GM23338 (cell line): ENCODE measurements around the gene ZBTB42. TPM values are rescaled to one million over a fixed set of nuclear protein-coding genes. Genes with fewer than 3 reads are reported as not detected.

Experiments
- ATAC-seq: fragments of 200-7000 bp; cut with Tn5 transposase; 3 replicates; pipeline ENCODE4 v1.9.1; 2020
- DNase-seq: peaks from one replicate; pipeline ENCODE4 v3.0.0-alpha.2; 2015; ENCODE audit warnings: low spot score
- H2AFZ ChIP-seq: fragments of 200-600 bp; sonication (generic); 2 replicates; pipeline ENCODE4 v1.8.0; 2016; ENCODE audit warnings: antibody characterized with exemption, mild to moderate bottlenecking, moderate library complexity
- H3F3A ChIP-seq: fragments of 200-600 bp; sonication (generic); replicated peaks from 2 replicates; pipeline ENCODE4 v1.8.0; 2017; ENCODE audit warnings: antibody characterized with exemption, mixed run types, low read depth
- H3K27ac ChIP-seq: fragments of 200-600 bp; sonication (generic); 2 replicates; pipeline ENCODE4 v1.6.1; 2016; ENCODE audit warnings: low read depth
- H3K27me3 ChIP-seq: fragments of 200-600 bp; sonication (generic); 2 replicates; pipeline ENCODE4 v1.8.0; 2016; ENCODE audit warnings: mild to moderate bottlenecking, mixed run types, moderate library complexity; ENCODE audit not compliant: insufficient read depth
- H3K36me3 ChIP-seq: fragments of 200-600 bp; sonication (generic); 2 replicates; pipeline ENCODE4 v1.8.0; 2016; ENCODE audit warnings: mild to moderate bottlenecking; ENCODE audit not compliant: insufficient read depth
- H3K4me1 ChIP-seq: fragments of 200-600 bp; sonication (generic); 2 replicates; pipeline ENCODE4 v1.8.0; 2016; ENCODE audit warnings: mild to moderate bottlenecking, moderate library complexity; ENCODE audit not compliant: insufficient read depth
- H3K4me2 ChIP-seq: fragments of 200-600 bp; sonication (generic); 2 replicates; pipeline ENCODE4 v1.7.1; 2017; ENCODE audit warnings: mixed run types
- H3K4me3 ChIP-seq: fragments of 200-600 bp; sonication (generic); 2 replicates; pipeline ENCODE4 v1.6.1; 2016; ENCODE audit warnings: mixed run types
- H3K79me2 ChIP-seq: fragments of 200-600 bp; sonication (generic); replicated peaks from 2 replicates; pipeline ENCODE4 v1.8.0; 2017; ENCODE audit warnings: mild to moderate bottlenecking; ENCODE audit not compliant: insufficient read depth
- H3K9me2 ChIP-seq: fragments of 200-600 bp; sonication (generic); 2 replicates; pipeline ENCODE4 v1.8.0; 2017; ENCODE audit not compliant: insufficient read depth
- H4K20me1 ChIP-seq: fragments of 200-600 bp; sonication (generic); replicated peaks from 2 replicates; pipeline ENCODE4 v1.8.0; 2017; ENCODE audit warnings: mild to moderate bottlenecking; ENCODE audit not compliant: insufficient read depth
- H3K27ac Mint-ChIP-seq: 2 replicates; pipeline ENCODE4 v1.8.0; 2020; ENCODE audit warnings: inconsistent platforms, mild to moderate bottlenecking, moderate library complexity, mixed read lengths
- H3K27me3 Mint-ChIP-seq: 3 replicates; pipeline ENCODE4 v1.8.0; 2022; ENCODE audit warnings: low read depth, mild to moderate bottlenecking, moderate library complexity, mixed read lengths, inconsistent platforms; ENCODE audit not compliant: insufficient read depth, poor library complexity
- H3K36me3 Mint-ChIP-seq: 3 replicates; pipeline ENCODE4 v1.8.0; 2021; ENCODE audit warnings: low read depth, mild to moderate bottlenecking, inconsistent platforms, moderate library complexity, mixed read lengths
- H3K4me1 Mint-ChIP-seq: 3 replicates; pipeline ENCODE4 v1.8.0; 2020; ENCODE audit warnings: mild to moderate bottlenecking, inconsistent platforms, mixed read lengths
- H3K4me3 Mint-ChIP-seq: 3 replicates; pipeline ENCODE4 v1.8.0; 2021; ENCODE audit warnings: moderate library complexity, mild to moderate bottlenecking, inconsistent platforms, mixed read lengths
- H3K9me3 Mint-ChIP-seq: 3 replicates; pipeline ENCODE4 v1.8.0; 2020; ENCODE audit warnings: moderate library complexity, mild to moderate bottlenecking, inconsistent platforms, mixed read lengths
- CTCF ChIP-seq, 2 experiments: fragments of 200-600 bp in 1 of 2; sonication (generic) in 1 of 2; conservative IDR thresholded peaks; 2 replicates each; pipeline versions ENCODE4 v1.5.1 to v1.6.1; 2016 to 2017; ENCODE audit warnings: antibody characterized with exemption in 2 of 2, low read depth in 2 of 2, mild to moderate bottlenecking in 2 of 2, moderate library complexity in 1 of 2
- ETS1 ChIP-seq: IDR thresholded peaks from 2 replicates; pipeline ENCODE4 v1.6.1; 2016; ENCODE audit warnings: antibody characterized with exemption
- EZH2phosphoT487 ChIP-seq: fragments of 200-600 bp; sonication (generic); IDR thresholded peaks from one replicate; pipeline ENCODE4 v1.8.1; 2018; ENCODE audit warnings: antibody characterized with exemption; ENCODE audit not compliant: unreplicated experiment
- REST ChIP-seq: IDR thresholded peaks from one replicate; pipeline ENCODE4 v1.6.1; 2018; ENCODE audit warnings: antibody characterized with exemption; ENCODE audit not compliant: unreplicated experiment
- ZNF114 ChIP-seq: fragments of 250-450 bp; sonication (Bioruptor Pico); IDR thresholded peaks from 2 replicates; pipeline ENCODE4 v1.5.0; 2020; ENCODE audit warnings: mild to moderate bottlenecking, moderate library complexity
- polyA plus RNA-seq: library from polyadenylated mRNA; unstranded; fragments of >200 nt; fragmentation: Nextera tagmentation; extraction: Ambion mirVana; gene quantifications from 2 replicates; pipeline ENCODE4 v1.2.1, GENCODE V29; 2016
- total RNA-seq: library from RNA; depleted of rRNA; stranded (reverse); fragments of >200 nt; shearing (Covaris generic); gene quantifications from 2 replicates; pipeline ENCODE4 v1.2.3, GENCODE V29; 2014

ZBTB42 gene
- total and polyA plus RNA-seq, 2 experiments from 2014 or later: 0.70 to 4.4 TPM

GRCh38 chr14:104781271-104782077 is 19.4 kb upstream of the ZBTB42 start (continued):
- TF ChIP-seq CTCF (conservative IDR thresholded peaks at IDR 0.05; ENCODE audit: low read depth in 2 of 2): no peak
- no peak for TF ChIP-seq EZH2phosphoT487

- H3K9me3 Mint-ChIP-seq: no peaks in the 10 kb centered on the region
- no peaks in the 10 kb centered on the region for H3K4me1 ChIP-seq
- no peak overlapping the region for H3K4me3 Mint-ChIP-seq
- H3K36me3 Mint-ChIP-seq: no peaks in the 10 kb centered on the region
- peaks cover 5% of the 10 kb centered on the region for H3K27me3 Mint-ChIP-seq
- ATAC-seq (no peak), DNase-seq (no peak)
- no peak overlapping the region for H3K27ac Mint-ChIP-seq
- H3K36me3 ChIP-seq: no peaks in the 10 kb centered on the region
- H3K27me3 ChIP-seq: no peaks in the 10 kb centered on the region
- H4K20me1 ChIP-seq: no peaks in the 10 kb centered on the region
- H3K79me2 ChIP-seq: no peaks in the 10 kb centered on the region
- no peaks in the 10 kb centered on the region for H3K9me2 ChIP-seq
- no peak for TF ChIP-seq ZNF114 (CRISPR knock-in tag)
- TF ChIP-seq REST: no peak
- TF ChIP-seq ETS1: no peak
- H3K27ac ChIP-seq: no peak overlapping the region
- no peaks in the 10 kb centered on the region for H3K4me1 Mint-ChIP-seq
- no peak overlapping the region for H3K4me2 ChIP-seq
- H2AFZ ChIP-seq: no peak overlapping the region
- no peaks in the 10 kb centered on the region for H3F3A ChIP-seq
- no peak overlapping the region for H3K4me3 ChIP-seq
Observed at GRCh38 chr14:104782086-104782807, 18.7 kb upstream of the ZBTB42 start.
